ENCODE data around the gene CNTLN.
"Not testable (repeated sequence)": the region's sequence is repeated elsewhere in the genome, so short reads cannot be mapped to it uniquely, and the experiment has no call there.

CNTLN gene

GRCh38 chr9:17342696-17343095 lies 207.9 kb downstream of the CNTLN start:
- no peak for TF ChIP-seq ZFX (IDR thresholded peaks at IDR 0.05)
- TF ChIP-seq, protein P1, sequence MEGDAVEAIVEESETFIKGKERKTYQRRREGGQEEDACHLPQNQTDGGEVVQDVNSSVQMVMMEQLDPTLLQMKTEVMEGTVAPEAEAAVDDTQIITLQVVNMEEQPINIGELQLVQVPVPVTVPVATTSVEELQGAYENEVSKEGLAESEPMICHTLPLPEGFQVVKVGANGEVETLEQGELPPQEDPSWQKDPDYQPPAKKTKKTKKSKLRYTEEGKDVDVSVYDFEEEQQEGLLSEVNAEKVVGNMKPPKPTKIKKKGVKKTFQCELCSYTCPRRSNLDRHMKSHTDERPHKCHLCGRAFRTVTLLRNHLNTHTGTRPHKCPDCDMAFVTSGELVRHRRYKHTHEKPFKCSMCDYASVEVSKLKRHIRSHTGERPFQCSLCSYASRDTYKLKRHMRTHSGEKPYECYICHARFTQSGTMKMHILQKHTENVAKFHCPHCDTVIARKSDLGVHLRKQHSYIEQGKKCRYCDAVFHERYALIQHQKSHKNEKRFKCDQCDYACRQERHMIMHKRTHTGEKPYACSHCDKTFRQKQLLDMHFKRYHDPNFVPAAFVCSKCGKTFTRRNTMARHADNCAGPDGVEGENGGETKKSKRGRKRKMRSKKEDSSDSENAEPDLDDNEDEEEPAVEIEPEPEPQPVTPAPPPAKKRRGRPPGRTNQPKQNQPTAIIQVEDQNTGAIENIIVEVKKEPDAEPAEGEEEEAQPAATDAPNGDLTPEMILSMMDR (conservative IDR thresholded peaks at IDR 0.05) = no peak
- no peak overlapping the region for H3K27ac ChIP-seq

GRCh38 chr9:17349831-17350230 lies 215.0 kb downstream of the CNTLN start:
- H3K27ac ChIP-seq = no peak overlapping the region

DNA sequence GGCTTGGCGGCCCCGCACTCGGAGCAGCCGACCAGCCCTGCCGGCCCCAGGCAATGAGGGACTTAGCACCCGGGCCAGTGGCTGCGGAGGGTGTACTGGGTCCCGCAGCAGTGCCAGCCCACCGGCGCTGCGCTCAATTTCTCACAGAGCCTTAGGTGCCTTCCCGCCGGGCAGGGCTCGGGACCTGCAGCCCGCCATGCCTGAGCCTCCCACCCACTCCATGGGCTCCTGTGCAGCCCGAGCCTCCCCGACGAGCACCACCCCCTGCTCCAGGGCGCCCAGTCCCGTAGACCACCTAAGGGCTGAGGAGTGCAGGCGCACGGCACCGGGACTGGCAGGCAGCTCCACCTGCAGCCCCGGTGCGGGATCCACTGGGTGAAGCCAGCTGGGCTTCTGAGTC lies 219.2 kb downstream of the CNTLN start:
- not testable (repeated sequence) for H3K27ac ChIP-seq

More at GRCh38 chr9:17349831-17350230, 215.0 kb downstream of the CNTLN start:
- no peak for TF ChIP-seq ZFX (IDR thresholded peaks at IDR 0.05)

DNA sequence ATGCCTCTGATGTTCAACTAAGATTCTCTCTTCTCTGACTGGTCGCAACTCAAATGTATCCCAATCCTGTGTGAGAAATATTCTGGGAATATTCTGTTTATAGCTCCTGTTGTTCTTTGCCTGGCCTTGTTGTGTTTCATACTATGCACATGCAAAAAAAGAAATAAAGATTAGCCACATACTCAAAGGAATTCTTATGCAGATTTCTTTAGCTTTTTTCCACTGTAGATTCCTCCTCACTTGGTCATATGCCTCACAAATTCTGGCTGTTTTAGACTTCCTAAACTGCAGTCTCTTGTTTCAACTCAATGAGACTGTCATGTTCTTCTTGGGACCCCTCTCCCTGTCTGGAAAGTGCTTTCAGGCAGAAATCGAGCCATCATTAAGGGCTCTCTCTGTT lies 226.5 kb downstream of the CNTLN start:
- no peak overlapping the region for H3K27ac ChIP-seq
- TF ChIP-seq, protein P1 (conservative IDR thresholded peaks at IDR 0.05) = no peak
- no peak for TF ChIP-seq ZFX (IDR thresholded peaks at IDR 0.05)

- no peak overlapping the region for H3K27ac ChIP-seq
- TF ChIP-seq, protein P1 (conservative IDR thresholded peaks at IDR 0.05) = no peak
- TF ChIP-seq ZFX (IDR thresholded peaks at IDR 0.05) = no peak
These were observed 232.2 kb downstream of the CNTLN start for GRCh38 chr9:17367035-17367434.

- TF ChIP-seq, protein P1 (conservative IDR thresholded peaks at IDR 0.05) = no peak
- no peak for TF ChIP-seq ZFX (IDR thresholded peaks at IDR 0.05)
- H3K27ac ChIP-seq = no peak overlapping the region
These were observed 245.5 kb downstream of the CNTLN start for GRCh38 chr9:17380126-17380861.

GRCh38 chr9:17387565-17387964 lies 252.7 kb downstream of the CNTLN start:
- no peak for TF ChIP-seq ZFX (IDR thresholded peaks at IDR 0.05)
- TF ChIP-seq, protein P1 (conservative IDR thresholded peaks at IDR 0.05) = no peak
- no peak overlapping the region for H3K27ac ChIP-seq

- TF ChIP-seq, protein P1 (conservative IDR thresholded peaks at IDR 0.05) = no peak
- no peak for TF ChIP-seq ZFX (IDR thresholded peaks at IDR 0.05)
- H3K27ac ChIP-seq = no peak overlapping the region
These were observed 254.2 kb downstream of the CNTLN start for GRCh38 chr9:17389026-17389425.

Measured in C4-2B (cell line).